Activated T-cell treated with anti-CD3 and anti-CD28 coated beads for 24 hours (primary cell): ENCODE measurements around the gene ALX4.

Source experiments
- DNase-seq: peaks from one replicate; pipeline ENCODE4 v3.0.0-alpha.2; 2020; ENCODE audit warnings: low read depth

Gene ALX4

GRCh38 chr11:44335052-44335760 is 25.3 kb upstream of the ALX4 start:
- DNase-seq, result no peak

- no peak for DNase-seq
Observed at GRCh38 chr11:44334356-44335004, 24.5 kb upstream of the ALX4 start.

DNA sequence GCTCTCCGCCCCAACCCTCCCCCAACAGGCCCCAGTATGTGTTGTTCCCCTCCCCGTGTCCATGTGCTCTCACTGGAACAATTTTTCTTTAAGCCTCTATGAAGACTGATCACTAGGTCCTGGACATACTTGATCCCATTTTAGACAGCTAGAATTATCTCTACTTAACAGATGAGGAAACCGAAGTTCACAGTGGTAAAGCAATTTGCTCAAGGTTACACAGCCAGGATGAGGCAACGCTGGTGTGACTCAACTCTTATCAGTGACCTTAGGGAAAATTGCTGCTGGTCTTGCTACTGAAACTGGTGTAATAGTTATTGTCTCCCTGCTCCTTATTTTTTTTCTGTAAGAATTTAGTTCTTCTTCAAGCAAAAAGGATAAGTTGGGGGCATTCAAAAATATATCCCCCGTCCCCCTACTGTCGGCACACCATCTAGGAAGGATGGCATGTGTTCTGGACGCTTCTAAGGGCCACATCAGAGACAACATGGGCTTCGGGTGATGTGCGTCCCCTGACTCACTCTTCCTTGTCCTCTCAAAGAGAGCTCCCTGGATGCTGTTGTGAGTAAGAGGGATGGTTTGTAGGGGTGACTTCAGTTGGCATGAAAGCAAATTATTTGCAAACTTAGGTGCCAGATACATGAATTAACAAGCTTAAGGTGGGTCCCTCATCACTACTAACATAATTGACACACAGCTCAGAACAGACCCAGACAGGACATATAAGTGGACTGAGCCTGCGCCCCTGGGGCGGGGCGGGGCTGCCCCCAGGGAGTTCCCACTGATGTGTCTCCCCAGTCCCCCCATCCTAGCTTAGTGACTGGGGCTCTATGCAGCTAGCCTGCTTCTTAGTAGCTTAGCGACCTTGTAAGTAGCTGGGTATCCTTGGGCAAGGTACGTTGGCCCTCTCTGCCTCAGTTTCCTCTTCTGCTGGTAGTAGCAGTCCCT is 23.6 kb upstream of the ALX4 start:
- DNase-seq, result no peak

- DNase-seq, result no peak
Observed at GRCh38 chr11:44332665-44333064, 22.7 kb upstream of the ALX4 start.

DNA sequence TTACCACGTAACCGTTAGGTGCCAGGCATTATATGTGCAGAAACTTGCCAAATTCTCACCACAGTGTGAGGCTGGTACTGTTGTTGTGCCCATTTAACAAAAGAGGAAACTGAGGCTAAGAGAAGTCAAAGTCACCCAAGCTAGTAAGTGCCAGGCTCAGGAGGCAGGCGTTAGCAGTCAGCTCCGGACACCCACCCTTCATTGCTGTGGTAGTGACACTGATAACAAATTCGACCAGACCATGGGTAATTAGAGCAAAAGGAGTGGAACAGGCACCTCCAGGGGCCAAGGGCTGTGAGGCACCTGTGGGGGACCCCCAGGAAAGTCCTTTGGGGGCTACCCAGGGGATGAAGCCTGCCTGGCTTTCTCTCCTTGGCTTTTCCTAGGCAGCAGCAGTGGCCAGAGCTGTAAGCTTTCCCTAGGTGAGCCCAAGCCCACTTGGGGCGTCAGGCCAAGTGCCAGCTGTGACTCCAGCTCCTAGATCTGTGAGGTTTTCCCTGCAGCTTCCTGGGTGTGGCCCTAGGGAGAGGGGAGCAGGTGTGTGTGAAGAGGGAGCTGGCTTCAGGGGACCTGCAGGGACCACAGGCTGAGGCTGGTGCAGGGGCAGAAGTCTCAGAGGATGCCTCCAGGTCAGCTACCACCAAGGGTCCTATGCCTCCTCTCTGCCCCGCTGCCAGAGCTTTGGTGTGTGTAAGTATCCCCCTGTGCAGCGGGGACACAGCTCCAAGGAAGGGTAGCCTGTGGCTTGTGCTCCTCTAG is 19.7 kb upstream of the ALX4 start:
- no peak for DNase-seq

- DNase-seq, result no peak
Observed at GRCh38 chr11:44328138-44328660, 18.3 kb upstream of the ALX4 start.

GRCh38 chr11:44327730-44328129 is 17.8 kb upstream of the ALX4 start:
- DNase-seq, result no peak

- DNase-seq, result no peak
Observed at GRCh38 chr11:44326615-44327475, 16.9 kb upstream of the ALX4 start.

- no peak for DNase-seq
Observed at GRCh38 chr11:44325698-44326097, 15.8 kb upstream of the ALX4 start.

DNA sequence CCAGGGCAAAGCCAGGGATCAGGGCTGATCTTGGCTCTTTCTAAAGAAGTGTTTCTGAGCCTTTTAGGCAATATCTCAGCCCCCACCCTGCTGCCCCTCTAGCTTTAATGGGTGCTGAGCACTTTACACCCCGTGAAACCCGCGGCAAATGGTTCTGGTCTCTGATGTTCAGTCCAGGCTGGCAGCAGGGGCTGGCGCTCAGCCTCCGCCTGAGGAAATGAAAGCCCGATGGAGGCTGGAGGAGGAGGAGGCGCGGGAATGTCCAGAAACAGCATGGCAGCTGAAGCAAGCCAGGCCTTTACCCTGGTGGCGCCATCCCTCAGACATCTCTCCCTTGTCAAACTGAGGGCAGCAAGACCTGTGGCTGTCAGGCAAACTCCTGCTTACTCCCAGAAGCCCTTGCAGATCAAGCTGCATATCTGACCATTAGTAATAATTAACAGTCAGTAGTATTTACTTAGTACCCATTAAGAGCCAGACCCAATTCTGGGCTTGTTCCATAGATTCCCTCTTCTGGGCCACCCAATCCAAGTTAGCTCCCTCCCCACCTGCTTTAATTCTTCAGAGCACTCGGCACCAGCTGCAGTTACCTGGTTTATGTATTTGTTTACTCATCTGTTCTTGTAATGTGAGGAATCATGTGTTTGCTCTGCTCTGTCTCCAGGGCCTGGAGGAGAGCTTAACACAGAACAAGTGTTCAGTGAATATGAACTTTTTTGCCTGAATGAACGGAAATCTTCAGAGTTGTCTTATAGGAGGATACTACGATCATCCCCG is 15.0 kb upstream of the ALX4 start:
- no peak for DNase-seq

- DNase-seq, result no peak
Observed at GRCh38 chr11:44324222-44324621, 14.3 kb upstream of the ALX4 start.

DNA sequence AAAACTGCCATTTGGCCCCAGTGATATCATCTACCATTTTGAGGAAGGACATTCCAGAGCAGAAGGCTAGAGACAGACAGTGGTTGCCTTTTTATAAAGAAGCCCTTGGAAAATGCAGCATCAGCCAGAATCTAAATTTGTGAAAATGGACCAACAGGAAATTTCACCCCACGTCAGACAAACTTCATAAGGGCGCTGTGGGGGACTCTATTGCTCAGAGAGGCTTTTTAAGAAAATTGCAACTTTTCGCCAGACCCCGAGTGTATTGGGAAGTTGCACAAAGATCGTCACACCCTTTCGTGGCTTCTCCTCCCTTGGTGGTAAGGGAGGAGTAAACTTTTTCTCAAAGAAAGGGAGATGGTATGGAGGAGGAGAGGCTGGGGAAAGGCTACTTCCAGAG is 12.3 kb upstream of the ALX4 start:
- DNase-seq, result no peak

DNA sequence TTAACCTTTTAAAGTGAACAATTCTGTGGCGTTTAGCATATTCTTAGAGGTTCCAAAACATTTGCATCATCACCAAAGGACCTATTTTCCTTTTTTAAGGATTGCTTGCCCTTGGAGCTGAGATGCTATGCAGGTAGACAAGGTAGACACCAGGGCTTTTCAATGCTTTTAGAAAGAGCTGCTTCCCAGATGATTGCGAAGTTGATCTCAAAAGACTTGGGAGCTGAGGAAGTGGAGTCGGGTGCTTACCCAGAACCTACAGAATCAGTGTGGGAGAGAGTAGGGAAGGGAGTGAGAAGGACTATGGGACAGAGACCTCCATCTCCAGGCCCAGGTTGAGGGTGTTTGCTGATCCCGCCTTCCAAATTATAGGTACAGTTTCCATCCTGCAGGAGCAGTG is 11.1 kb upstream of the ALX4 start:
- DNase-seq, result no peak

DNA sequence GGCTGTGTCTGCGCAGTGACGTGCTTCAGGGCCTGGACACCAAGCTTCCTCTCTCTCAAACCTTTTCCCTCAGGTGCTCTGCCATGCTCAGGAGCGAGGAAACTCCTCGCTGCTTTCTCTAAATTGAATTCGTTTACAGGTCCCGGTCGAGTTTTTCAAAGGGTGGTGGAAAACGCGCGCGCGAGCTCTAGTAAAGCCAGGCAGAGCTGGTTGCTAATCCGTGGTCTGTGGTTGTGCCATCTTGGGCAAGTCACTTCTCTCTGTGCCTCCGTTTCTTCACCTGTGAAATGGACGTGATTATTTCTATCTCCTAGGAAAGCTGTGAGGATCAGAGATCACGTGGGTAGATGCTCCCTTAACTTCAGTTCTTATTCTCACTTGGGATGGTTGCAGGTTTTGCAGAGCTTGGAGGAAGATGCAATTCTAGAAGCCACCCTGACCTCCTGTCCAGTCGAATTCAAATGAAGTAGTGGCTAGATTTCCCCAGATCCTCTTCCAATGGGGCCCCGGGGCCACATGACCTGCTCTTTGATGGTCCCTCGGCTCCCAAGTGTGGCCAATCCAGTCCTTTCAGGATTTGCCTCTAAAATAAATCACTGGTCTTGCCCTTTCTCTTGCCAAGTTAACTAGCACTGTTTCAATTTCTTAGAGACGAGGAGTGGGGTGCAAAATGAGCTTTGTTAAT is 10.5 kb upstream of the ALX4 start:
- no peak for DNase-seq

- no peak for DNase-seq
Observed at GRCh38 chr11:44319552-44320288, 9.8 kb upstream of the ALX4 start.

GRCh38 chr11:44319170-44319551 is 9.2 kb upstream of the ALX4 start:
- DNase-seq, result no peak

GRCh38 chr11:44318369-44318768 is 8.4 kb upstream of the ALX4 start:
- no peak for DNase-seq

DNA sequence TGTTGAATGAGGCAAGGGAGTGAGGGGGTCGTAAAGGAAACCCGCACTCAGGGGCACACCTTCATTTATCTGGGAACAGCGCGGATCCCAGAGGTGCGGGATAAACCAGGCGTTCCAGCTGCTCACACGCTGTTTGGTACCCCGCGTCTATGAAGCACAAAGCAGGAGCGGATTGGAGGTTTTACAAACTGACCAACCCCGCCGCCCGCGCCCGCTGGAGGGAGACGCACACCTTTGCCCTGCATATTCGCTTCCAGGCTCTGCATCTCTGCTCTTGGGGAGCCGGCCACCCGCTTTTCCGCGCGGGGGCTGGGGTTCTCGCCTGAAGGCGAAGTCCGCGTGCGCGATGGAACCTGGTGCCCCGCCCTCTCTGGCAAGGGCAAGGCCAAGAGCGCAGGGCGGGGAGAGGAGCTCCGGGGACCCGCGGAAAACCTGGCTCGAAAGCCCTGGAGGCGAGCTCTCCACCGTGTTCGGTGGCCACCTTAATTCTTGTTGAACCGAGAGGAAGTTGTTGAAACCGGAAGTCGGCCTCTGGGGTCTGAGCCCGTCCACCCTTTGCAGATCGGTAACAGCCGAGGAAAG is 6.8 kb upstream of the ALX4 start:
- no peak for DNase-seq
